PC-3 (cell line): Measurements from ENCODE around the gene PPIF. TPM values are rescaled to one million over a fixed set of nuclear protein-coding genes. Genes with fewer than 3 reads are reported as not detected.
A peak's percentile ranks its signal among the peaks of the same experiment; 100 is the strongest.

ENCODE experiments used
- ATAC-seq: fragments of 200-7000 bp; cut with Tn5 transposase; 2 replicates; pipeline ENCODE4 v1.9.1; 2020; ENCODE audit warnings: mild to moderate bottlenecking, moderate library complexity
- BruUV-seq: library from RNA; stranded (reverse); fragments of 400-500 nt; replicated peaks from 2 replicates; lab custom pipeline; 2021; lab: Mats Ljungman, UMichigan
- CTCF ChIA-PET: fragments of 300-600 bp; sonication (Branson Sonifier 250); formaldehyde crosslinking; loops from one replicate; lab custom pipeline; 2022; ENCODE audit warnings: antibody characterized with exemption; lab: Charles Lee
- POLR2A ChIA-PET: fragments of 300-600 bp; sonication (Branson Sonifier 250); formaldehyde crosslinking; loops from one replicate; lab custom pipeline; 2022; ENCODE audit warnings: antibody characterized with exemption; ENCODE audit not compliant: unreplicated experiment; lab: Charles Lee
- DNase-seq: peaks from one replicate; pipeline ENCODE4 v3.0.0-alpha.2; 2015
- H2AFZ ChIP-seq: fragments of 300-600 bp; sonication (generic); 2 replicates; pipeline ENCODE4 v1.6.0; 2016; ENCODE audit warnings: antibody characterized with exemption, low read length
- H3F3A ChIP-seq: fragments of 300-600 bp; sonication (generic); one replicate; pipeline ENCODE4 v1.6.0; 2017; ENCODE audit warnings: antibody characterized with exemption, low read length, control low read depth, mild to moderate bottlenecking; ENCODE audit not compliant: unreplicated experiment
- H3K27ac ChIP-seq: fragments of 300-600 bp; sonication (generic); 2 replicates; pipeline ENCODE4 v1.5.1; 2016; ENCODE audit warnings: mild to moderate bottlenecking, low read length
- H3K27me3 ChIP-seq: fragments of 300-600 bp; sonication (generic); 2 replicates; pipeline ENCODE4 v1.6.1; 2016; ENCODE audit warnings: low read length, mixed read lengths
- H3K36me3 ChIP-seq: fragments of 300-600 bp; sonication (generic); 2 replicates; pipeline ENCODE4 v1.6.1; 2016; ENCODE audit warnings: low read depth, mixed run types, low read length, mixed read lengths
- H3K4me1 ChIP-seq: fragments of 300-600 bp; sonication (generic); 2 replicates; pipeline ENCODE4 v1.5.1; 2016; ENCODE audit warnings: low read length; ENCODE audit not compliant: insufficient read depth
- H3K4me2 ChIP-seq: fragments of 300-600 bp; sonication (generic); 2 replicates; pipeline ENCODE4 v1.6.0; 2016; ENCODE audit warnings: low read length
- H3K4me3 ChIP-seq: fragments of 300-600 bp; sonication (generic); 2 replicates; pipeline ENCODE4 v1.5.1; 2016; ENCODE audit warnings: mild to moderate bottlenecking, low read length, mixed read lengths
- H3K79me2 ChIP-seq: fragments of 300-600 bp; sonication (generic); 2 replicates; pipeline ENCODE4 v1.6.1; 2017; ENCODE audit warnings: low read length, mixed read lengths
- H3K9ac ChIP-seq: fragments of 300-600 bp; sonication (generic); 2 replicates; pipeline ENCODE4 v1.6.0; 2016; ENCODE audit warnings: mild to moderate bottlenecking, low read length
- H3K9me2 ChIP-seq: fragments of 300-600 bp; sonication (generic); replicated peaks from 2 replicates; pipeline ENCODE4 v1.6.1; 2016; ENCODE audit warnings: mixed run types, low read length, mixed read lengths
- H3K9me3 ChIP-seq: fragments of 300-600 bp; sonication (generic); 2 replicates; pipeline ENCODE4 v1.6.1; 2016; ENCODE audit warnings: low read length, mixed read lengths
- H4K20me1 ChIP-seq: fragments of 300-600 bp; sonication (generic); 2 replicates; pipeline ENCODE4 v1.6.1; 2016; ENCODE audit warnings: low read length, mixed read lengths
- CTCF ChIP-seq: fragments of 300-600 bp; sonication (generic); conservative IDR thresholded peaks from 2 replicates; pipeline ENCODE4 v1.5.1; 2017; ENCODE audit warnings: antibody characterized with exemption, low read depth, mild to moderate bottlenecking, low read length
- EZH2 ChIP-seq: fragments of 300-600 bp; sonication (generic); IDR thresholded peaks from one replicate; pipeline ENCODE4 v1.6.1; 2017; ENCODE audit warnings: antibody characterized with exemption, mild to moderate bottlenecking, low read length; ENCODE audit not compliant: unreplicated experiment
- EZH2phosphoT487 ChIP-seq: fragments of 300-600 bp; sonication (generic); IDR thresholded peaks from 2 replicates; pipeline ENCODE4 v1.6.1; 2018; ENCODE audit warnings: mild to moderate bottlenecking, antibody characterized with exemption, low read length, borderline replicate concordance
- intact Hi-C: fragments of 100-400 bp; cut with micrococcal nuclease; formaldehyde crosslinking; loops from 2 replicates; pipeline ENCODE4 v1.9.0; 2023
- total RNA-seq: library from RNA; depleted of rRNA; stranded (reverse); fragments of >200 nt; gene quantifications from 2 replicates; pipeline ENCODE4 v1.2.3, GENCODE V29; 2014

Gene PPIF
- total RNA-seq, 1 experiment from 2014 or later = 381 TPM

- no peak overlapping the region for H3K4me3 ChIP-seq
- no peaks in the 10 kb centered on the region for H3K9me3 ChIP-seq
- peak overlapping the region; percentile 69 for H3K27ac ChIP-seq
- TF ChIP-seq EZH2phosphoT487 (no peak), CTCF (no peak), EZH2 (no peak)
- POLR2A ChIA-PET = interaction anchor here (0.7 kb wide), 1 partner anchor 83 kb away, joined by 3 read pairs; no protein-coding TSS in a partner anchor
- no TSS peak for BruUV-seq
- no peaks in the 10 kb centered on the region for H3K27me3 ChIP-seq
- H3K36me3 ChIP-seq = no peaks in the 10 kb centered on the region
- no peak overlapping the region for H2AFZ ChIP-seq
- CTCF ChIA-PET = no interaction called here
- intact Hi-C loops = loop anchor here (10.0 kb wide), 1 partner anchor 347 kb away; no protein-coding TSS in a partner anchor
- H3K4me2 ChIP-seq = peak overlapping the region; percentile 7; the same call in 1 of the 2 replicates
- DNase-seq = peak; percentile 44
- H3K79me2 ChIP-seq = no peaks in the 10 kb centered on the region
- ATAC-seq = no peak
- H4K20me1 ChIP-seq = no peaks in the 10 kb centered on the region
- peak overlapping the region; percentile 7 for H3K9ac ChIP-seq
- peaks cover 61% of the 10 kb centered on the region for H3K4me1 ChIP-seq
- H3F3A ChIP-seq = peaks cover 13% of the 10 kb centered on the region
- H3K9me2 ChIP-seq = no peaks in the 10 kb centered on the region
Observed at GRCh38 chr10:79321951-79322350, 25.3 kb upstream of the PPIF start.

GRCh38 chr10:79322616-79323543, 24.4 kb upstream of the PPIF start:
- peak; percentile 80 for ATAC-seq
- no peaks in the 10 kb centered on the region for H3K9me3 ChIP-seq
- H3K27ac ChIP-seq = peak overlapping the region; percentile 69
- peaks cover 52% of the 10 kb centered on the region for H3K4me1 ChIP-seq
- no peaks in the 10 kb centered on the region for H3K79me2 ChIP-seq
- H3K36me3 ChIP-seq = no peaks in the 10 kb centered on the region
- no peaks in the 10 kb centered on the region for H3K27me3 ChIP-seq
- ChIA-PET CTCF (interaction anchor here (1.2 kb wide), 1 partner anchor 9 kb away, joined by 3 read pairs; no protein-coding TSS in a partner anchor), POLR2A (interaction anchor here (0.5 to 0.7 kb wide), 2 partner anchors 84 to 163 kb away, joined by 3 to 4 read pairs; no protein-coding TSS in a partner anchor)
- H2AFZ ChIP-seq = peak overlapping the region; percentile 9
- peak; percentile 100 for DNase-seq
- BruUV-seq = no TSS peak
- no peaks in the 10 kb centered on the region for H4K20me1 ChIP-seq
- no peak overlapping the region for H3K4me3 ChIP-seq
- peak overlapping the region; percentile 13 for H3K9ac ChIP-seq
- TF ChIP-seq EZH2phosphoT487 (no peak), EZH2 (no peak), CTCF (no peak)
- H3K9me2 ChIP-seq = no peaks in the 10 kb centered on the region
- peak overlapping the region; percentile 31 for H3K4me2 ChIP-seq
- peaks cover 13% of the 10 kb centered on the region for H3F3A ChIP-seq
- intact Hi-C loops = loop anchor here (10.0 kb wide), 1 partner anchor 348 kb away; no protein-coding TSS in a partner anchor
